H1 (cell line): ENCODE measurements around the gene INPP4A. TPM values are rescaled to one million over a fixed set of nuclear protein-coding genes. Genes with fewer than 3 reads are reported as not detected.

ENCODE experiments used
- BACH1 ChIP-seq: IDR thresholded peaks from 2 replicates; pipeline ENCODE4 v1.6.1; 2012; ENCODE audit warnings: low read length, improper control_type of control experiment
- CHD1 ChIP-seq: IDR thresholded peaks from 2 replicates; pipeline ENCODE4 v1.6.1; 2012; ENCODE audit warnings: low read depth, low read length, improper control_type of control experiment
- CHD7 ChIP-seq: fragments of 300-600 bp; sonication (generic); IDR thresholded peaks from 2 replicates; pipeline ENCODE4 v1.7.1; 2012; ENCODE audit warnings: low read length, moderate library complexity, mild to moderate bottlenecking, inconsistent platforms; ENCODE audit not compliant: insufficient replicate concordance
- CTBP2 ChIP-seq: IDR thresholded peaks from 2 replicates; pipeline ENCODE4 v1.7.0; 2011; ENCODE audit warnings: borderline replicate concordance, mild to moderate bottlenecking, moderate library complexity, mixed read lengths, low read length; ENCODE audit not compliant: insufficient read depth, insufficient read length
- JUND ChIP-seq: IDR thresholded peaks from 2 replicates; pipeline ENCODE4 v1.6.1; 2011; ENCODE audit warnings: mild to moderate bottlenecking, improper control_type of control experiment, low read length
- KDM5A ChIP-seq: fragments of 200-600 bp; IDR thresholded peaks from 2 replicates; pipeline ENCODE4 v1.7.1; 2012; ENCODE audit warnings: mild to moderate bottlenecking, low read length, inconsistent platforms, mixed read lengths
- NRF1 ChIP-seq: IDR thresholded peaks from 2 replicates; pipeline ENCODE4 v1.6.1; 2011; ENCODE audit warnings: mild to moderate bottlenecking, low read depth, low read length, improper control_type of control experiment
- SP1 ChIP-seq: IDR thresholded peaks from 2 replicates; pipeline ENCODE4 v1.6.1; 2011; ENCODE audit warnings: low read depth, low read length
- USF2 ChIP-seq: IDR thresholded peaks from 2 replicates; pipeline ENCODE4 v1.6.1; 2011; ENCODE audit warnings: low read length, improper control_type of control experiment
- ZNF274 ChIP-seq: IDR thresholded peaks from 2 replicates; pipeline ENCODE4 v1.7.0; 2012; ENCODE audit warnings: low read length, borderline replicate concordance; ENCODE audit errors: extremely low read depth
- polyA plus RNA-seq, 7 experiments: library from polyadenylated mRNA; depleted of rRNA in 3 of 7; stranded (reverse) in 5 of 7; unstranded in 2 of 7; fragments of >200 nt in 5 of 7; fragments of 200-250 nt in 2 of 7; gene quantifications; 1 replicate in 5 of 7; 2 replicates in 1 of 7; 4 replicates in 1 of 7; pipeline versions ENCODE4 v1.2.1 to v1.2.3, GENCODE V29; 2011 to 2013; ENCODE audit warnings: missing spikeins in 2 of 7, mixed read lengths in 2 of 7
- total RNA-seq: library from RNA; stranded (reverse); fragmentation: NEBNext Ultra II Directional; extraction: Animal tissue kit (Norgen Biotek cat#: 25700); gene quantifications from 2 replicates; pipeline ENCODE4 v1.2.1, GENCODE V29; 2021

Gene INPP4A
- total and polyA plus RNA-seq, 2 of the 8 experiments (the other 6 are each of a cell fraction or from before 2014, with no cell fraction given), result 25.6 to 34.3 TPM

GRCh38 chr2:98561902-98562695 lies 117.4 kb downstream of the INPP4A start (continued):
- TF ChIP-seq CHD7 (no peak), ZNF274 (no peak), NRF1 (no peak), KDM5A (no peak), BACH1 (no peak), CHD1 (no peak), CTBP2 (no peak), SP1 (no peak), JUND (no peak), USF2 (no peak)
